ENCODE measurements around the gene VSX2.

GRCh38 chr14:74240794-74241651 is 1.8 kb downstream of the VSX2 start:
- TF ChIP-seq CTCF (IDR thresholded peaks at IDR 0.05; ENCODE audit: poor library complexity), result no peak
- TF ChIP-seq EZH2phosphoT487 (IDR thresholded peaks at IDR 0.05; ENCODE audit: low read depth, severe bottlenecking, unreplicated experiment), result peak; percentile 76
- TF ChIP-seq EZH2 (IDR thresholded peaks at IDR 0.05; ENCODE audit: borderline replicate concordance), result peak; percentile 98
